CD14-positive monocyte (primary cell): Measurements from ENCODE around the gene EPB41L4A. TPM values are rescaled to one million over a fixed set of nuclear protein-coding genes. Genes with fewer than 3 reads are reported as not detected.

Source experiments
- DNase-seq, 3 donors: peaks; one replicate each; pipeline ENCODE4 v3.0.0-alpha.2; 2011 to 2022
- H2AFZ ChIP-seq: 2 replicates; pipeline ENCODE4 v1.6.0; 2012; ENCODE audit warnings: mild to moderate bottlenecking, low read depth, low read length, inconsistent platforms; ENCODE audit not compliant: insufficient read depth, poor library complexity, severe bottlenecking
- H3K27ac ChIP-seq, 2 donors: 1 replicate in 1 of 2; 2 replicates in 1 of 2; pipeline ENCODE4 v1.5.1; 2012 to 2013; ENCODE audit warnings: low read length in 2 of 2, control low read depth in 1 of 2, inconsistent platforms in 1 of 2, low read depth in 1 of 2, mild to moderate bottlenecking in 1 of 2
- H3K27me3 ChIP-seq, 2 donors: one replicate each; pipeline versions ENCODE4 v1.6.0 to v1.6.1; 2011 to 2013; ENCODE audit warnings: low read length in 2 of 2; ENCODE audit not compliant: control insufficient read depth in 2 of 2, insufficient read depth in 2 of 2
- H3K36me3 ChIP-seq, 2 donors: replicated peaks in 1 of 2; 1 replicate in 1 of 2; 2 replicates in 1 of 2; pipeline versions ENCODE4 v1.5.1 to v1.6.1; 2012 to 2013; ENCODE audit warnings: low read length in 2 of 2, control low read depth in 1 of 2, inconsistent platforms in 1 of 2, mild to moderate bottlenecking in 1 of 2; ENCODE audit not compliant: insufficient read depth in 2 of 2, control insufficient read depth in 1 of 2
- H3K4me1 ChIP-seq, 2 donors: 1 replicate in 1 of 2; 2 replicates in 1 of 2; pipeline versions ENCODE4 v1.5.1 to v1.6.1; 2012 to 2013; ENCODE audit warnings: low read length in 2 of 2, control low read depth in 1 of 2, inconsistent platforms in 1 of 2, mild to moderate bottlenecking in 1 of 2, moderate library complexity in 1 of 2; ENCODE audit not compliant: insufficient read depth in 2 of 2, control insufficient read depth in 1 of 2
- H3K4me2 ChIP-seq: replicated peaks from 2 replicates; pipeline ENCODE3; 2012; ENCODE audit warnings: low read length, moderate library complexity, mild to moderate bottlenecking; ENCODE audit not compliant: poor library complexity, severe bottlenecking; ENCODE audit errors: extremely low read depth
- H3K4me3 ChIP-seq, 3 experiments: fragments of 200-600 bp in 1 of 3; sonication (generic) in 1 of 3; replicated peaks in 1 of 3; 1 replicate in 2 of 3; 2 replicates in 1 of 3; pipeline ENCODE4 v1.5.1; 2011 to 2013; ENCODE audit warnings: low read length in 3 of 3, mild to moderate bottlenecking in 3 of 3, control low read depth in 2 of 3, low read depth in 2 of 3, inconsistent platforms in 1 of 3, moderate library complexity in 1 of 3
- H3K79me2 ChIP-seq: 2 replicates; pipeline ENCODE4 v1.6.0; 2012; ENCODE audit warnings: mild to moderate bottlenecking, control low read depth, inconsistent platforms, low read length, moderate library complexity; ENCODE audit not compliant: insufficient read depth
- H3K9ac ChIP-seq: 2 replicates; pipeline ENCODE4 v1.6.0; 2017; ENCODE audit warnings: low read length, mild to moderate bottlenecking; ENCODE audit not compliant: insufficient read depth, poor library complexity, severe bottlenecking
- H3K9me3 ChIP-seq, 2 donors: replicated peaks in 1 of 2; 1 replicate in 1 of 2; 2 replicates in 1 of 2; pipeline versions ENCODE4 v1.5.1 to v1.6.1; 2012 to 2013; ENCODE audit warnings: low read length in 2 of 2, control low read depth in 1 of 2; ENCODE audit not compliant: control insufficient read depth in 1 of 2, insufficient read depth in 1 of 2
- H4K20me1 ChIP-seq: 2 replicates; pipeline ENCODE4 v1.6.0; 2012; ENCODE audit warnings: mild to moderate bottlenecking, low read length, control low read depth, moderate library complexity; ENCODE audit not compliant: insufficient read depth
- H3K27ac Mint-ChIP-seq, 7 donors: one replicate each; pipeline ENCODE4 v1.8.0; 2020; ENCODE audit warnings: mild to moderate bottlenecking in 7 of 7, mixed read lengths in 7 of 7, moderate library complexity in 6 of 7, inconsistent platforms in 2 of 7
- H3K27me3 Mint-ChIP-seq, 3 donors: one replicate each; pipeline ENCODE4 v1.8.0; 2021 to 2022; ENCODE audit warnings: low read depth in 3 of 3, mild to moderate bottlenecking in 3 of 3, mixed read lengths in 3 of 3, moderate library complexity in 3 of 3, inconsistent platforms in 1 of 3
- H3K36me3 Mint-ChIP-seq, 2 donors: one replicate each; pipeline ENCODE4 v1.8.0; 2020; ENCODE audit warnings: mixed read lengths in 2 of 2, inconsistent platforms in 1 of 2, mild to moderate bottlenecking in 1 of 2
- H3K4me1 Mint-ChIP-seq: one replicate; pipeline ENCODE4 v1.8.0; 2020; ENCODE audit warnings: mild to moderate bottlenecking, mixed read lengths
- H3K4me3 Mint-ChIP-seq, 2 donors: one replicate each; pipeline ENCODE4 v1.8.0; 2020; ENCODE audit warnings: mild to moderate bottlenecking in 2 of 2, mixed read lengths in 2 of 2, moderate library complexity in 1 of 2
- H3K9me3 Mint-ChIP-seq, 7 donors: one replicate each; pipeline ENCODE4 v1.8.0; 2020 to 2022; ENCODE audit warnings: mixed read lengths in 7 of 7, mild to moderate bottlenecking in 6 of 7, moderate library complexity in 6 of 7, inconsistent platforms in 2 of 7
- CTCF ChIP-seq: fragments of 200-600 bp; IDR thresholded peaks from one replicate; pipeline ENCODE4 v1.8.0; 2022; ENCODE audit warnings: antibody characterized with exemption, mild to moderate bottlenecking
- whole genome bisulfite sequencing: methylation state at CpG from one replicate; pipeline ENCODE4 v1.1.5; 2013; ENCODE audit warnings: missing lambda C conversion rate; ENCODE audit not compliant: insufficient coverage; 5-methylcytosine and 5-hydroxymethylcytosine counted together
- intact Hi-C, 2 donors: fragments of 100-400 bp; cut with micrococcal nuclease; formaldehyde crosslinking; loops; one replicate each; pipeline versions ENCODE4 v1.15.0 to v1.15.1; 2023
- polyA plus RNA-seq, 3 donors: library from polyadenylated mRNA; depleted of rRNA in 1 of 3; unstranded in 2 of 3; stranded (reverse) in 1 of 3; fragments of 300-500 nt in 2 of 3; fragments of >200 nt in 1 of 3; fragmentation: Illumina TruSeq in 2 of 3; gene quantifications; 1 replicate in 2 of 3; 2 replicates in 1 of 3; pipeline ENCODE4 v1.2.3, GENCODE V29; 2012 to 2021

EPB41L4A gene
- polyA plus RNA-seq, 3 donors: 0.01 to 0.05 TPM; not detected in 1

GRCh38 chr5:112186401-112186990 lies 232.6 kb downstream of the EPB41L4A start:
- DNase-seq: peak in 2 of 3 donors; percentile 24 to 41
- Histone ChIP-seq H3K9ac (no peak overlapping the region), H3K4me2 (no peak overlapping the region), H3K36me3 (no peaks in the 10 kb centered on the region), H3K27ac (no peak overlapping the region), H4K20me1 (no peaks in the 10 kb centered on the region), H3K79me2 (no peaks in the 10 kb centered on the region), H3K9me3 (no peaks in the 10 kb centered on the region), H2AFZ (no peak overlapping the region), H3K4me3 (no peak overlapping the region), H3K4me1 (peaks cover 10% of the 10 kb centered on the region in 2 donors), H3K27me3 (peaks cover 7 to 8% of the 10 kb centered on the region in 2 donors)
- 100% methylated on average over 1 of the region's 4 CpGs for WGBS
- no peak overlapping the region for H3K4me3 Mint-ChIP-seq
- no peaks in the 10 kb centered on the region for H3K36me3 Mint-ChIP-seq
- intact Hi-C loops: loop anchor here in 1 of 2 donors (10.0 kb wide), 1 partner anchor 348 kb away; no protein-coding TSS in a partner anchor
- no peaks in the 10 kb centered on the region for H3K9me3 Mint-ChIP-seq
- peak; percentile 75 for TF ChIP-seq CTCF
- no peak overlapping the region for H3K27ac Mint-ChIP-seq
- peaks cover 14% of the 10 kb centered on the region for H3K4me1 Mint-ChIP-seq
- peaks cover 12 to 23% (median 21%) of the 10 kb centered on the region in 3 donors for H3K27me3 Mint-ChIP-seq

GRCh38 chr5:112183874-112184273 lies 235.2 kb downstream of the EPB41L4A start:
- peaks cover 4% of the 10 kb centered on the region for H3K4me1 Mint-ChIP-seq
- peaks cover 9 to 29% (median 16%) of the 10 kb centered on the region in 3 donors for H3K27me3 Mint-ChIP-seq
- H3K9me3 Mint-ChIP-seq: no peaks in the 10 kb centered on the region
- H3K4me1 ChIP-seq: peaks cover under 1 to 2% of the 10 kb centered on the region in 2 donors
- H3K36me3 Mint-ChIP-seq: no peaks in the 10 kb centered on the region
- no peak overlapping the region for H2AFZ ChIP-seq
- no peak overlapping the region for H3K4me3 Mint-ChIP-seq
- H3K9me3 ChIP-seq: no peaks in the 10 kb centered on the region
- H3K27ac ChIP-seq: no peak overlapping the region
- H3K4me2 ChIP-seq: no peak overlapping the region
- TF ChIP-seq CTCF: no peak
- no peak overlapping the region for H3K4me3 ChIP-seq
- no peaks in the 10 kb centered on the region for H4K20me1 ChIP-seq
- WGBS: 100% methylated on average over 2 of the region's 8 CpGs
- no peak for DNase-seq
- no peak overlapping the region for H3K27ac Mint-ChIP-seq
- intact Hi-C loops: loop anchor here in 1 of 2 donors (10.0 kb wide), 1 partner anchor 351 kb away; no protein-coding TSS in a partner anchor
- no peaks in the 10 kb centered on the region for H3K79me2 ChIP-seq
- H3K36me3 ChIP-seq: no peaks in the 10 kb centered on the region
- H3K9ac ChIP-seq: no peak overlapping the region
- H3K27me3 ChIP-seq: peaks cover 11 to 13% of the 10 kb centered on the region in 2 donors
